GM12892 (cell line): ENCODE measurements around the gene PDE1C. TPM values are rescaled to one million over a fixed set of nuclear protein-coding genes. Genes with fewer than 3 reads are reported as not detected.

Source experiments
- DNase-seq: peaks from one replicate; pipeline ENCODE4 v3.0.0; 2011; ENCODE audit not compliant: insufficient read length
- FAIRE-seq: peaks from 2 replicates; lab custom pipeline; 2011; peaks lifted over from hg19 to GRCh38; lab: Jason Lieb, UNC
- POLR2A ChIP-seq: IDR thresholded peaks from 2 replicates; pipeline ENCODE4 v1.6.1; 2011; ENCODE audit warnings: low read depth, low read length, control low read depth
- POLR2AphosphoS5 ChIP-seq: IDR thresholded peaks from 2 replicates; pipeline ENCODE4 v1.6.1; 2011; ENCODE audit warnings: low read depth, low read length, control low read depth
- TAF1 ChIP-seq: IDR thresholded peaks from 2 replicates; pipeline ENCODE4 v1.6.1; 2011; ENCODE audit warnings: low read depth, mild to moderate bottlenecking, control low read depth, low read length, borderline replicate concordance
- polyA plus RNA-seq: library from polyadenylated mRNA; unstranded; fragments of >200 nt; gene quantifications from one replicate; pipeline ENCODE4 v1.2.1, GENCODE V29; 2012; ENCODE audit warnings: missing spikeins, inconsistent platforms; ENCODE audit not compliant: missing spikeins

Gene PDE1C
- polyA plus RNA-seq = 0.66 TPM

DNA sequence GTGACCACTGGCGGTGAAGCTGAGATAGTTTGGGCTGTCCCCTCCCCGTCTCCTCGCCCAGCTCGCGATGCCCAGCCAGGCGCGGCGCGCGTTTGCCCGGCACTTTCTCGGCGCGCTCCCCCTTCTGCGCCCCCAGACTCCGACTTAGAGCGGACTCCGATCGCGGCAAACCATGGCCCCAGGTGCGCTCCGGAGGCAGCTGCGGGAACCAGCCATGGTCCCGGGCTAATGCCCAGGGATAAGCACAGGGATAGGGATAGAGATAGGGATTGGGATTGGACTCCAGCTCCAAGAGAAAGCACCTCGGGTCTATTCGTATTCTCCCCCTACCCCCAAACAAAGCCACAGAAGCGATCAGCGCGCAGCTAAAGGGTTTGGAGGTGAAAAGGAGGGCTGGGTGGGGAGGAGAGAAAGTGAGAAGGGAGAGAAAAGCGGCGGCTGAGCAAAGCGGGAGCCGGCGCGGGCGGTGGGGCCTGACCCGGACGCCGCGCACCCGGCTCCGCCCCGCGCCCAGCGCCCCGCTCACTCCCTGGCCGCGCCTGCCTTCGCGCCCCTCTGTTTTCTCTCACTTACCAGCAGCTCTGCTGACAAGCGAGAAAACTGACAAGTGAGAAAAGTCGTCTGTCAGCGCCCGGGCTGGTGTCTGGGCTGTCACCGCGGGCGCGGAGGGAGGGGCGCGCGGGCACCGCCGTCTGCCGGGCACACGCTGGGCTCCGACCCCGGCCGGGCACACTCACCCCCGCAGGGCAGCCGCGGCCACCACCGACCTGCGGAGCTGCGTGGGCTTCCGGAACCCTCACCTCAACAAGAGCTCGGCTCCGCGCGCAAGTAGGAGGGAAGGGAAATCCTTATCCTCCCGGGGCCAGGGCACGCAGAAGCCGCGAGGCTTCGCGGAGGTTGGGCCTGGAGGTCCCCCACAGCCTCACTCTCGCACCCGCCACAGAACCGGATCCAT lies at the start of gene PDE1C:
PDE1C (minus strand) TSS at position 2 of the 955 bp plus-strand sequence.
- DNase-seq (peak; percentile 13), FAIRE-seq (no peak)
- no peak for TF ChIP-seq POLR2AphosphoS5
- no peak for TF ChIP-seq TAF1

- DNase-seq (no peak), FAIRE-seq (no peak)
- TF ChIP-seq POLR2A (no peak), TAF1 (no peak), POLR2AphosphoS5 (no peak)
Observed at GRCh38 chr7:32119790-32120196, 49.6 kb upstream of the PDE1C start.

DNA sequence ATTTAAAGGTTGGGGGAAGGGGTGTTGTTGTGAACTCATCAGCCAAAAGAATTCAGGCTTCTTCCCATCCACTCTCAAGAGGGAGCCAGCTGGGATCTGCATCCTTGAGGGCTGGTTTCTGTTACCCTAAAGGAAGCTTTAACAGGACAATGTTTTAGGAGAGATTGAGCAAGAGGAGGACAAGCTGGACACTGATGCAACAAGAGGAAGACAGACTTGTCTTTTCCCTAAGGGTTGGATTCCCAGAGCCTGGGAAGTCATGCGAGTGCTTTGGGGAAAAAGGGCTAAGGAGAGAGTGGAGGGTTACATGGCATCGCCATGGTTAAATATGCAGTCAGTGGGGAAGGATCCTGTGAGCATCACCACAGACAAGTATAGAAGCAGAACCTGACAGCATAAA lies 47.6 kb upstream of the PDE1C start:
- TF ChIP-seq POLR2AphosphoS5 (no peak), POLR2A (no peak), TAF1 (no peak)
- FAIRE-seq (no peak), DNase-seq (no peak)

DNA sequence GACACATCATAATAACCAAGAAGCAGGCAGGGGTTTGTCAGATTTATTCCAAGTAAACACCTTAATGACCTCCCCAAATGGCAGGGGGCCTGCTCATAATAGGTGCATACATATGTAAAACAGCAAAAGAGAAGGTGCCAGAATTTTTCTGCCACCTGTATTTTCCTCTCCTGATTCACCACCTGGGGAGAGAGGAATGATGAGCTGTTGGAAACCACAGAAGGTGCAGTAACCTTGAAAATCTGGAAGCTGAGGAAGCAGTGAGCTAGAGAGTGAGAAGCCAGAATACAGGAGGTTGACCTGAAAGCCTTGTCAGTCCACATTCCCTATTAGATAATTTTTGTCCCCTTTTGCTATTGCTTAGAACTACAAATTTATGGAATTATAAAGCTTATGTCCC lies 46.2 kb upstream of the PDE1C start:
- FAIRE-seq = no peak
- no peak for TF ChIP-seq POLR2AphosphoS5
- TF ChIP-seq TAF1 = no peak
- no peak for TF ChIP-seq POLR2A
- no peak for DNase-seq

DNA sequence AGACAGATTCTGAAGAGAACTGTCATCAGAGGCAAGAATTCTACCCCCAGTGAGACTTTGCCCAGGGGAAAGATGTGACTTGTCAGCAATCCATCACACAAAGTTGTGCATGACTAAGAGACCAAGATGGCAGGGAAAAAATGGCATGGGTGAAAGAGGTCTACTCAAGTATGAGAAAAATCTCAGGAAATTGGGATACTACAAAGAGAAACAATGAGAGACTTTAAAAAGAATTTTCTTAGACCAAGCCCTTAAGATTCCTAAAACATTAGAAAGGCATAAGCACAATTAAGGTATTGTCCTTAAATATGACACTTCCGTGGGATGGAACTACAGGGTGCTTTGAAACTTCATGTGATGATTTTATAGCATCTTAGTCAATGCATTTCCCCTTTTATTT lies 45.6 kb upstream of the PDE1C start:
- DNase-seq (no peak), FAIRE-seq (no peak)
- no peak for TF ChIP-seq TAF1
- TF ChIP-seq POLR2AphosphoS5 = no peak
- TF ChIP-seq POLR2A = no peak

- FAIRE-seq (no peak), DNase-seq (no peak)
- TF ChIP-seq POLR2A (no peak), POLR2AphosphoS5 (no peak), TAF1 (no peak)
Observed at GRCh38 chr7:32108651-32109050, 38.4 kb upstream of the PDE1C start.

DNA sequence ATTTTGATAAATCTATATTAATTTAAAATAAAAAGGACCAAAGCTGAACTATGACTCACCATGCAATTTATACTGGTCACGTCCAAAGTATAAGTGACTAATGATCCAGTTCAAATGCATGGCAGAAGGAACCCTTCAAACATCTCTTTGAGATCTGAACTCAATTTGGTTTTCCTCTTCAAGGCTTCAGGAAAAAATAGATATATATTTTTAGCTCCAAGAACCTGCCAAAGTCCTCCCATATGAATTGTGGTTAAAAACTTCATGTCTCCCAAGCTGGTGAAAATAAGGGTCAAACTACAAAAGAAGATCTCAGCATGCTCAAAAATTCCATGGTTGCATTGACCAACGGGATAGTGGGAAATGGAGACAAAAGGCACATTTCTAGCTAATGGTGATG lies 34.6 kb upstream of the PDE1C start:
- FAIRE-seq (no peak), DNase-seq (no peak)
- TF ChIP-seq POLR2A (no peak), TAF1 (no peak), POLR2AphosphoS5 (no peak)

DNA sequence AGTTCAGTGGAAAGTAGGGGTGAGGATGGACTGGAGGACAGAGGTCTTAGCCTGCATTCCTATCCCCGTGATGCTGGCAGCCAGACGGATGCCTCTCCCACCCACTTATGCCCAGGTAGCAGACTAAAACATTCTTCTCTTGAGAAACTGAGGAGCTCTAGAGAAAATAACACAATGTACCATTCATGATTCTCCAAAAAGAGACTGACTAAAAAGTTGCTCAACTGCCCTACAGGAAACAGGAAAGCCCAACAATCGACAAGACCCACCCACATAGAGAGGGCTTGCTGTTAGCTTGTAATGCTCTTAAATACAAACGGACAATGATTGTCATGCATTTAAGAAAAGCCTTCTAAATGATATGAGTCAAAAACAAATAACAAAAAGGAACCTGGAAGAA lies 33.2 kb upstream of the PDE1C start:
- no peak for TF ChIP-seq TAF1
- TF ChIP-seq POLR2AphosphoS5 = no peak
- TF ChIP-seq POLR2A = no peak
- DNase-seq (no peak), FAIRE-seq (no peak)

- TF ChIP-seq POLR2AphosphoS5 = no peak
- no peak for TF ChIP-seq TAF1
- TF ChIP-seq POLR2A = no peak
- FAIRE-seq (no peak), DNase-seq (no peak)
Observed at GRCh38 chr7:32102432-32102873, 32.2 kb upstream of the PDE1C start.

DNA sequence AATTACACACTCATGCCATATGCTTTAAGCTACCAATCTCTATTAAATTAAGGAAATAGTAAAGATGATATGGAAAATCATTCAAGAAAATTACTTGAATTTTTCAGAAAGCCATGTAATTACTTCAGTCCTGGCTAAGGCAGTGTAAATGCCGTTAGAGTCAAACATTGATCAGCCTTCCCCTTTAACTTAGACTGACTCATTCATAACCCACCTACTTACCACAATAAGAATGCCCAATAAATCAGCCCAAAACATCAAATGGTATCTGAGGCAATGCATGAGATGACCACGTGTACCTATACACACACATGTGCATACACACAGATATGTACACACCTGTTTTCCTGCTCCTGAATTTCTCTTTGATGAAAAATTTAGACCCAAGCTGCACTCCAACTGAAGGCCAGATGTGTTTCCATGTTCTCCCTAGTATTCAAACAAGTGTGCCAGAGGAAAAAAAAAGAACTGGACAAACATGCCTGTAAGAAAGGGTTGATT lies 30.2 kb upstream of the PDE1C start:
- TF ChIP-seq POLR2AphosphoS5 = no peak
- no peak for TF ChIP-seq POLR2A
- no peak for TF ChIP-seq TAF1
- DNase-seq = no peak
- FAIRE-seq = no peak

DNA sequence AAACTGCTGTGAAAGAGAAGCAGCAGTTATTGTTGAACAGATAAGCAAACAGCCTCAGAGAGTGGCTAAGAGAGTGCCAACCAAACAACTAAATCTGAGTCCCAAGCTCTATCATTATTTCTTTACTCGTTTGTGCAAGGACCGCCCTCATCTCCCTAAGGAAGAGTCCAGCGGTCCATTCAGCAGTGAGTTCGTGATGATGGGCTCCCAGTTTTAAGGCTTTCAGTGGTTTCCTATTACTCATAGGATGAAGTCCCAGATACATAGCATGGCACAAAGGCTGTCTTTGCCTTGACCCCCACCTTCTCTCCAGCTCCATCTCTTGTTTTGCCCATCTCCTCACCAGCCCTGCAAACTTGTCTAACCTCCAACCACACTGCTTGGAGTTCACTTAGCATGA lies 24.3 kb upstream of the PDE1C start:
- DNase-seq (no peak), FAIRE-seq (no peak)
- TF ChIP-seq POLR2AphosphoS5 (no peak), POLR2A (no peak), TAF1 (no peak)
